GM18499 (cell line): ENCODE results near the gene ADGRV1.

Experiments
- ATAC-seq: cut with Tn5 transposase; IDR thresholded peaks from one replicate; pipeline ENCODE4 v1.9.1; 2021; ENCODE audit warnings: moderate number of reproducible peaks; ENCODE audit not compliant: insufficient read depth, unreplicated experiment

ADGRV1 gene

GRCh38 chr5:91207248-91207647 lies 648.7 kb downstream of the ADGRV1 start:
- no peak for ATAC-seq

- no peak for ATAC-seq
Observed at GRCh38 chr5:91211997-91212713, 653.6 kb downstream of the ADGRV1 start.

GRCh38 chr5:91212714-91213092 lies 654.1 kb downstream of the ADGRV1 start:
- no peak for ATAC-seq
